Measurements from ENCODE around the gene SIM1.
"Not testable (repeated sequence)": the region's sequence is repeated elsewhere in the genome, so short reads cannot be mapped to it uniquely, and the experiment has no call there.

Gene SIM1

DNA sequence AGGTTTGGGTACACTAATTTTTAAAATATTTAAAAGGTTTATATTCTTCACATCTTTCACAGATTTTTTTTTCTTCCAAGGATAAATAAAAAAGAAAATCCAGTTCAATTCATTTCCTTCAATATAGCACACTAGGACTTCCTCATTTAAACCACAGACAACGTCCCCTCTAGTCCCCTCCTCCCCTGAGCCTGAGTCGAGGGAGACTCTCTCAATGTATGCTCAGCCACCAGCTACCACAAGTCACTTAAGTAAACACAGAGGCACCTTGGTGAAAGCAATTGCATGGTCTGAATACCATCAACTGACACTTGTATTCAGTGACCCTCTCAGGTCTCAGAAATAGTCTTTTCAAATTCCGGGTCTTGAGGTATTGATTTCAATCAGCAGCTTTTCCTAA, 88.6 kb downstream of the SIM1 start:
- no peak overlapping the region for H3K27ac Mint-ChIP-seq
- H3K27me3 Mint-ChIP-seq = no peaks in the 10 kb centered on the region
- no peak overlapping the region for H3K4me3 Mint-ChIP-seq
- no peaks in the 10 kb centered on the region for H3K4me1 Mint-ChIP-seq (ENCODE audit: low read depth)
- H3K9me3 Mint-ChIP-seq (ENCODE audit: low read depth) = no peaks in the 10 kb centered on the region
- no peaks in the 10 kb centered on the region for H3K36me3 Mint-ChIP-seq

DNA sequence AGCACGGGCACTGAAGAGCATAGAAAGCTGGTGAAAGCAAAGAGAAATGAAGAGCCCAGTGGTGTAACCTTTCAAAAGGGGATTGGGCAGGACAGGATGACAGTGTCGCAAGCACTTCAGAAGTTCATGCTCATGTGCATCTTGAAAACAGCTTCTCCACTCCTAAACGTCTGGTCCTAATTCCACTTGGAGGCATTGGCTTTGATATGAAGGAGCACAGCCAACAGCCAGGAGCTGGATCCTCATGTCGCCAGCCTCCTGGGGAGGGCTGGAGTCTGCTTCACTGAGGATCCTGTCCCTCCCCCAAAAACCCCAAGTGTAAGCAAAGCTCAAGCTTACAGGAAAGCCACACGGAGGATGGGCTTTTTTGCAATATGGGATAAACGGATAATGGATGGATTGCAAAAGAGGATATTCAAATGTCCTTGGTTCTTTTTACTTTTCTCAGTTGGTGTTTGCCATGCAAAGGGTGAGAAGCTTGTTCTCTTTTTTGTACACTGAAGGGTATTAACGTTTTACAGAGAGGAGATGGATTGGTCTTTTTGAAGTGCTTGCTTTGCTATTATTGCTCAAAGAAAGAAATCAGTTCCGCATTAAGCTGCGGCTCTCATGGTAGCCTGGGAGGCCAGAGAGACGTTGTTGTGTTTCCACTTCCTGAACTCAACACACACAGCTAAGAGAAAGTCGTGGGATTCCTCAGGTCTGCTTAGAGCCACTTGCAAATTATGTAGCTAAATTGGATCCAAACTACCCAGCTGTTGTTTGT, 92.2 kb downstream of the SIM1 start:
- no peak overlapping the region for H3K4me3 Mint-ChIP-seq
- no peaks in the 10 kb centered on the region for H3K4me1 Mint-ChIP-seq (ENCODE audit: low read depth)
- no peaks in the 10 kb centered on the region for H3K36me3 Mint-ChIP-seq
- no peaks in the 10 kb centered on the region for H3K9me3 Mint-ChIP-seq (ENCODE audit: low read depth)
- H3K27ac Mint-ChIP-seq = no peak overlapping the region
- no peaks in the 10 kb centered on the region for H3K27me3 Mint-ChIP-seq

DNA sequence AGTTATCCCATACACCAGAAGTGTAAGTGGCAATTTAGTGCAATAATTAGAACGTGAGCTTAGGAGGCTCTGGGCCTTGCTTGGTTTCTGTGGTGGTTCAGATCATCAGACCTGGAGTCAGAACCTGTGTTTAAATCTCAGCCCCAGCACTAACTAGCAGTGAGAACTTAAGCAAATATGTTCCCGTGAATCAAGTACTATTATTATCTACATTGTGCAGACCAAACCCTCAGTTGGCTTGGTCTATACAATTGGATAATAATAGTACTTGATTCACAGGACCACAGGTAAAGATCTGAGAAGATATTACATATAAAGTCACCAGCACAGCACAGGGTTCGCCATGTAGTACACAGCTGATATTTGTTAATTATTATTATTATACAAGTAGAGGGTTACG, 93.1 kb downstream of the SIM1 start:
- no peak overlapping the region for H3K27ac Mint-ChIP-seq
- H3K4me3 Mint-ChIP-seq = no peak overlapping the region
- no peaks in the 10 kb centered on the region for H3K4me1 Mint-ChIP-seq (ENCODE audit: low read depth)
- no peaks in the 10 kb centered on the region for H3K27me3 Mint-ChIP-seq
- no peaks in the 10 kb centered on the region for H3K36me3 Mint-ChIP-seq
- no peaks in the 10 kb centered on the region for H3K9me3 Mint-ChIP-seq (ENCODE audit: low read depth)

DNA sequence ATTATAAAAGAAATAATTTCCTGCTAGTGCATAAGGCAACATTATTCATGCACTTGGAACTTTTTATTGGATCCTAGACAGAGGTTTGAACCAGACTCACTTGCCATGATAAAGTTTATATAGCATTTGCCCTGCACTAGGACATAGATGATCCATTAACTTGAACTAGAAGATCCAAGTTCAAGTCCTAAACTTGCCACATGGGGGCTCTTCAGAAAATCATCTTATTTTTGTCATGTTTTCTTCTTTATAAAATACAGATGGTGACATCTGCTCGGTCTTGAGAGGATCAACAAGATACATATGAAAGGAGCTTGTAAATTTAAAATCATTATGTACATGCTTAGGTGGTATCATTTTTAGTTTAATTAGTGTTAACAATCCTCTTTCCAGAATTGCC, 94.5 kb downstream of the SIM1 start:
- Mint-ChIP-seq H3K4me3 (no peak overlapping the region), H3K9me3 (ENCODE audit: low read depth) (no peaks in the 10 kb centered on the region), H3K27ac (no peak overlapping the region), H3K4me1 (ENCODE audit: low read depth) (no peaks in the 10 kb centered on the region), H3K27me3 (no peaks in the 10 kb centered on the region), H3K36me3 (no peaks in the 10 kb centered on the region)

DNA sequence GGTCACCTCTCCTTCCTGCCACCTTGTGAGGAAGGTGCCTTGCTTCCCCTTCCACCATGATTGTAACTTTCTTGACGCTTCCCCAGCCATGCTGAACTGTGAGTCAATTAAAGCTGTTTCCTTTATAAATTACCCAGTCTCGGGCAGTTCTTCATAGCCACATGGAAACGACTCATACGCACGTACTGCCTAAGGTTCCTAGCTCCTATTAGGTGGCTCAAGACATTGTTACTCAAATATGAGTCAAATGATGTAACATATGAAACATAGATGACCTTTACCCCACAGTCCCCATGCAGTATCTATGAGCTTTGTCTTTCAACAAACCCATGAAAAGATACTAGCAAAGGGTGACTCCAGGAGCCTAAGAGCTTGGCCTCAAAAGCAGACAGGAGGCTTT, 98.3 kb downstream of the SIM1 start:
- H3K4me3 Mint-ChIP-seq = no peak overlapping the region
- H3K27me3 Mint-ChIP-seq = no peaks in the 10 kb centered on the region
- H3K9me3 Mint-ChIP-seq (ENCODE audit: low read depth) = no peaks in the 10 kb centered on the region
- no peaks in the 10 kb centered on the region for H3K36me3 Mint-ChIP-seq
- no peak overlapping the region for H3K27ac Mint-ChIP-seq
- H3K4me1 Mint-ChIP-seq (ENCODE audit: low read depth) = no peaks in the 10 kb centered on the region

DNA sequence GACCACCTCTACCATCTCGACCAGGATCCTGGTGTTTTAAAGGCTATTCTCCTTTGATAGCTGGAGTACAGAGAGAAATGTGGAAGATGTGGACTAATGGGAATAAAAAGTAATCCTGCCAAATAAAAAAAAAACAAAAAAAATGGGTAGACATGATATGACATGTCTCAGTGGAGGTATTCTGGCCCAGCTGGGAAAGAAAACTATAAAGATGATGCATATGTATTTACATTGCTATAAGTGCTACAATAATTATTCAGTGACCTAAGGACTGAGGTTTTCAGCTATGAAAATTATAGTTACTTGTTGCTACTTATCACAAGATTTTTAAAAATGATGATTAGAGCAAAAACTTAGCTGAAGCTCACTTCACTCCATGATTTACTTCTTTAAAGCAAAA, 101.1 kb downstream of the SIM1 start:
- no peaks in the 10 kb centered on the region for H3K4me1 Mint-ChIP-seq (ENCODE audit: low read depth)
- no peak overlapping the region for H3K27ac Mint-ChIP-seq
- H3K4me3 Mint-ChIP-seq = no peak overlapping the region
- no peaks in the 10 kb centered on the region for H3K36me3 Mint-ChIP-seq
- no peaks in the 10 kb centered on the region for H3K9me3 Mint-ChIP-seq (ENCODE audit: low read depth)
- no peaks in the 10 kb centered on the region for H3K27me3 Mint-ChIP-seq

DNA sequence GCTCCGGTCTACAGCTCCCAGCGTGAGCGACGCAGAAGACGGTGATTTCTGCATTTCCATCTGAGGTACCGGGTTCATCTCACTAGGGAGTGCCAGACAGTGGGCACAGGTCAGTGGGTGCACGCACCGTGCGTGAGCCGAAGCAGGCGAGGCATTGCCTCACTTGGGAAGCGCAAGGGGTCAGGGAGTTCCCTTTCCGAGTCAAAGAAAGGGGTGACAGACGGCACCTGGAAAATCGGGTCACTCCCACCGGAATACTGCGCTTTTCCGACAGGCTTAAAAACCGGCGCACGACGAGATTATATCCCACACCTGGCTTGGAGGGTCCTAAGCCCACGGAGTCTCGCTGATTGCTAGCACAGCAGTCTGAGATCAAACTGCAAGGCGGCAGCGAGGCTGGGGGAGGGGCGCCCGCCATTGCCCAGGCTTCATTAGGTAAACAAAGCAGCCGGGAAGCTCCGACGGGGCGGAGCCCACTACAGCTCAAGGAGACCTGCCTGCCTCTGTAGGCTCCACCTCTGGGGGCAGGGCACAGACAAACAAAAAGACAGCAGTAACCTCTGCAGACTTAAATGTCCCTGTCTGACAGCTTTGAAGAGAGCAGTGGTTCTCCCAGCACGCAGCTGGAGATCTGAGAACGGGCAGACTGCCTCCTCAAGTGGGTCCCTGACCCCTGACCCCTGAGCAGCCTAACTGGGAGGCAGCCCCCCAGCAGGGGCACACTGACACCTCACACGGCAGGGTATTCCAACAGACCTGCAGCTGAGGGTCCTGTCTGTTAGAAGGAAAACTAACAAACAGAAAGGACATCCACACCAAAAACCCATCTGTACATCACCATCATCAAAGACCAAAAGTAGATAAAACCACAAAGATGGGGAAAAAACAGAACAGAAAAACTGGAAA, 109.7 kb downstream of the SIM1 start:
- not testable (repeated sequence) for H3K36me3 Mint-ChIP-seq; H3K27me3 Mint-ChIP-seq; H3K27ac Mint-ChIP-seq; H3K4me3 Mint-ChIP-seq; H3K4me1 Mint-ChIP-seq (ENCODE audit: low read depth); H3K9me3 Mint-ChIP-seq (ENCODE audit: low read depth)

DNA sequence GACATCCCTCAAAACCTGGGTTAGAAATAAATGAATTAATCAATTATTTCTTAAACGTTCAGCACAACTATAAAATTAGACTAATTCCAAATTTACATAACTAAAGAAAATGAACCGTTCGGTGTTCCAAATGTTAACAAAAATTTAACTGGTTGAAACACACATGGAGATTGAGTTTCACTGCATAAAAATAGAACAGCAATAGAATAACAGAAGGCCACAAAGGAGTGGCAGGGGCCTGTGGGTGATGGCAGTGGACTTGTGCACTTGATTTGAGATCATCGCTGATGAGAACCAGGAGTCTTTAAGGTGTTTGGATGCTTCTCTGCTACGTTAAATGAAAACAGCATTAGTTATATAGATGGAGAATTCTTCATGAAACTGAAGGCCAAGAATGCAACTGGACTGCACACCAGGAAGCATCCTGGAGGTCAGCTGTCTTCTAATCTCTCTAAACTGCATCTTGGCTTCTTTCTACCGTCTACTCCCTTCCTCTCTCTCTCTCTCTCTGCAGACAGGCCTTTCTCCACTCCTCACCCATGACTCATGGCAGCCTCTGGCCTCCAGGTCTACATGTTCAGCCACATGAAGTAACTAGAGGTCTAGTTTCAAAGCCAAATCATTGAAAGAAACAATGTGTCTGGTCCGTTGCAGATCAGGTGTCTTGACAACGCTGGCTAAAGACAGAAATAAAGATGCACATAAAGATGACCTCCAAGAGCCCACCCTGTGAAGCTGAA, 111.3 kb downstream of the SIM1 start:
- peaks cover 5% of the 10 kb centered on the region for H3K9me3 Mint-ChIP-seq (ENCODE audit: low read depth)
- no peak overlapping the region for H3K27ac Mint-ChIP-seq
- H3K4me1 Mint-ChIP-seq (ENCODE audit: low read depth) = no peaks in the 10 kb centered on the region
- no peaks in the 10 kb centered on the region for H3K27me3 Mint-ChIP-seq
- H3K4me3 Mint-ChIP-seq = no peak overlapping the region
- no peaks in the 10 kb centered on the region for H3K36me3 Mint-ChIP-seq

DNA sequence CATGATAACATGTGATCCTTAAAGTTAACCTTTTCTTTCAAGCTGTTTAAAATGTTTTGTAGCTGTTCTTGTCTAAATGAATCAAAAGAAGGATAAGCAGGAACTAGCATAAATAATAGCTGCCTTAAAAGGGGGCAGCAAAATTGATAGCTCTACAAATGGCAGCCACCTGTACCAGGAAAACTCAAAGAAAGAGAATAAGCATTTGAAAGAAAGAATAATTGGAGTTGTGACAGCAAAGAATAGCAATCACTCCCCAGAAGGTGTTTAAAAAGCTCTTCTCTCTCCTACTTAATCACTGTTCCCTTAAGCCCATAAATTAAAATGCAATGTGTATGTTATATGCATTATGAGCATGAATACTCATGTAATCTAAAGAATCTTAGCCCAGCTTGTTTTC, 114.6 kb downstream of the SIM1 start:
- H3K36me3 Mint-ChIP-seq = no peaks in the 10 kb centered on the region
- no peak overlapping the region for H3K27ac Mint-ChIP-seq
- no peaks in the 10 kb centered on the region for H3K4me1 Mint-ChIP-seq (ENCODE audit: low read depth)
- no peaks in the 10 kb centered on the region for H3K27me3 Mint-ChIP-seq
- H3K4me3 Mint-ChIP-seq = no peak overlapping the region
- peaks cover 5% of the 10 kb centered on the region for H3K9me3 Mint-ChIP-seq (ENCODE audit: low read depth)

DNA sequence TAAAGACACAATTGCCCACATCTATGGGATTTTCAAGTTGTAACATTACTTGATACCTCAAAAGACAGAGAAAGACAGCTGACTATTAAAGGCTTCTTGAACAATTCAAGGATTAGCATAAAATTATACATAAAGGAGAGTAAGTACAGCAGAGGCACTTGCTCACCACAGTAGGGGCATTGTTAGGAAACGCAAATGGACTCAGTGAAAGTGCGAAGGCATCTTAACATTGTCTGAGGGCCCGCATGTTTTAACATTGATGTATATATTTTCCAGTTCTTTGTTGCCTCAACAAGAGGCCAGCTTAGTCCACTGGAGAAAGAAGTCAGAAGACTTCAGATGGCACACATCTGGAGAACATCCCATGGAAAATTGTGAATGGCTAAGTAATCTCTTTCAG, 115.4 kb downstream of the SIM1 start:
- H3K36me3 Mint-ChIP-seq = no peaks in the 10 kb centered on the region
- H3K27ac Mint-ChIP-seq = no peak overlapping the region
- H3K4me3 Mint-ChIP-seq = no peak overlapping the region
- peaks cover 5% of the 10 kb centered on the region for H3K9me3 Mint-ChIP-seq (ENCODE audit: low read depth)
- no peaks in the 10 kb centered on the region for H3K4me1 Mint-ChIP-seq (ENCODE audit: low read depth)
- H3K27me3 Mint-ChIP-seq = peaks cover 1% of the 10 kb centered on the region

DNA sequence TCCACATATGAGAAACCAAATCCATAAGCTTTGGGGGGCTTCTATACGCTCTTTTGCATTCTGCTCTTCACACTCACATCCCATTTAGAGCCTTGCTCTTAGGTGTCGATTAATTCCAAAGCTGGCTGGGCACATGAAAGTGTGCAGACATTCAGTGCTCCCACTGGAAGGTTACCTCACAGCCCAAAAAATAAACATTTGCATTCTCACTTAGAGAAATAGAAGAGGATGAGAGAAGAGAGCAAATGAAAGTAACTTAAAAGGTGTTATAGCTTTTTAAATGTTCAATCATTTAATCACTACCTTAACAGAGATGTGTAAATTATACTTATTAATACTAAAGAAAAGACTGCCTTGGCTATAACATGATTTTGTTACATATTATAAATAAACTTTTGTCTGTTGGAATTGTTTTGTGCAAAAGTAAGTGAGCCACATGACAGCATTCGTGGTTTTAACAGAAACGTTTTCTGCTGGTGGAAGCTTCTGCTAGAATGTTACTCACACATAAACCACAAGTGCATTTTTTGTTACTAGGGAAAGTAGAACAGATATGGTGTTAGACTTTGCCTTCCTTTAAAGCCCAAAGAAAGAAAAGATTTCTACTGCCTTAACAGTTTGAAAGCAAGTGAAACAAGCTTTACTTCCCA, 116.7 kb downstream of the SIM1 start:
- Mint-ChIP-seq H3K9me3 (ENCODE audit: low read depth) (no peaks in the 10 kb centered on the region), H3K36me3 (no peaks in the 10 kb centered on the region), H3K4me3 (no peak overlapping the region), H3K27ac (no peak overlapping the region), H3K4me1 (ENCODE audit: low read depth) (no peaks in the 10 kb centered on the region), H3K27me3 (peaks cover 1% of the 10 kb centered on the region)

DNA sequence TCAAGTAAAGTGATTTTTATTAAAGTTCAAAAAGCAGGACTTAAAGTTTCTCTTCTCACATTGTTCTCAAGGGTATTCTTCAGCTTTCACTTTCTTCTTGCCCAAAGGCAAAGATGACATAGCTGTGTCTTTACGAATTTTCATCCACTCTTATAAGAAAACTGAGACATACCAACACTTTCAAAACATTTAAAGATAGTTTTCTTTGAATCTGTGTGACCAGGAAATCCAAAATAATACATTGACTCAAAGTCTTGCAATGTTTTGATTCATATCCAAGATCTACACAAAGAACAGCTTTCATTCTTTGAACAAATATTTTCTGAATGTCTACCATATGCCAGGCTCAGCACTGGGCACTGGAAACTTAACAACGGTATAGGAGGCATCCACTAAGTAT, 117.9 kb downstream of the SIM1 start:
- Mint-ChIP-seq H3K27ac (no peak overlapping the region), H3K27me3 (peaks cover 1% of the 10 kb centered on the region), H3K4me1 (ENCODE audit: low read depth) (no peaks in the 10 kb centered on the region), H3K36me3 (no peaks in the 10 kb centered on the region), H3K9me3 (ENCODE audit: low read depth) (no peaks in the 10 kb centered on the region), H3K4me3 (no peak overlapping the region)

DNA sequence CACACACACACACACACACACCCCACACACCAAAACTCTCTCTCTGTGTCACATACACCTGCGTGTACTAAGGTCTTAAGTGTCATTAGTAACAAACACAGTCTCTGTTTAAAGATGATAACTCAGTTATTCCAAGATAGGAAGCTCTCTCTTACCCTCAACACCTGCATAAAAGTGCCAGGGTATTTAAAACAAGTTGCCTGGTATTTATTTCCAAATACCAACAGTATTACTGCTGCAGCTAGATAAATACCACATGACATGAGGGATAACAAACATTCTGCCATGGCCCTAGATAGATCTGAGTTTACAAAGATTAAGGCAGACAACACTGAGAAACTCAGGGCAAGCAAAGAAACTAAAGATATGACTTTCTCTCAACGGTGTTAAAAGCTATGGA, 118.5 kb downstream of the SIM1 start:
- H3K27me3 Mint-ChIP-seq = peaks cover 1% of the 10 kb centered on the region
- H3K4me3 Mint-ChIP-seq = no peak overlapping the region
- H3K4me1 Mint-ChIP-seq (ENCODE audit: low read depth) = no peaks in the 10 kb centered on the region
- H3K36me3 Mint-ChIP-seq = no peaks in the 10 kb centered on the region
- no peaks in the 10 kb centered on the region for H3K9me3 Mint-ChIP-seq (ENCODE audit: low read depth)
- H3K27ac Mint-ChIP-seq = no peak overlapping the region

DNA sequence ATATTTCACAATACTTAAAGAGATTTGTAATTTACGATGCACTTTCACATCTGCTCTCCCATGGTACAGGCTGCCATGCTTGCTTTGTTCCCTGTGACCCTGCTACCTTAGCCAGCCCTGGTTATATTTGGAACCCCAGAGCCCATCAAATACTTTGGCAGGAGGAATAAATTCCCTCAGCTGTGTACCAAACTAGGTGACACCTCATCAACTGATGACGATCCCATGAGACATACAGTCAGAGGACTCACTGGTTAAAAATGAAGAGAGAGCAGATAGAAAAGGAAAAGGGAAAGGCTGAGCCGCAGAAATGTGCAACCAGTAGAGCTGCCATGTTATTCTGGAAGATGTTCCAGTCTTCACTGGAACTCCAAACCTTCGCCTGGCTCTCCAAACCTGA, 120.0 kb downstream of the SIM1 start:
- Mint-ChIP-seq H3K9me3 (ENCODE audit: low read depth) (no peaks in the 10 kb centered on the region), H3K4me3 (no peak overlapping the region), H3K27me3 (peaks cover 1% of the 10 kb centered on the region), H3K27ac (no peak overlapping the region), H3K4me1 (ENCODE audit: low read depth) (no peaks in the 10 kb centered on the region), H3K36me3 (no peaks in the 10 kb centered on the region)

DNA sequence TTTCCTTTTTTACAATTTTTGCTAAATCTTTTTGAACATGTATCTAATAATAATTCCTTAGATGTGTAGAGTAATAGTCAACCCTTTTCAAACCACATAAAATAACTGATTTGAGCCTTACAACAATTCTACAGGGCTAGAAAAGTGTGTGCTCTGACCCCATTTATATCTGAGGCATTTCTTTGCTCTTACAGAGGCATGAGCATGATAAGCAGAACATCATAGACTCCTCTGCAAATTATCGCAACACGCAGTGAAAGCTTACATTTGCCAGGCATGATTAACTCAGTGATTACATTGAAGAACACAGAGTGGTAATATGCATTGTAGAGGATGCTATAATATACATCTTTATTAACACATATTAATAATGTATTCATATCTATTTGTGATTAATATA, 120.4 kb downstream of the SIM1 start:
- Mint-ChIP-seq H3K27ac (no peak overlapping the region), H3K4me1 (ENCODE audit: low read depth) (no peaks in the 10 kb centered on the region), H3K4me3 (no peak overlapping the region), H3K27me3 (peaks cover 1% of the 10 kb centered on the region), H3K36me3 (no peaks in the 10 kb centered on the region), H3K9me3 (ENCODE audit: low read depth) (no peaks in the 10 kb centered on the region)
